A549 (cell line): Measurements from ENCODE around the gene NOSIP.

Experiments used
- BHLHE40 ChIP-seq: IDR thresholded peaks from 2 replicates; pipeline ENCODE4 v1.6.1; 2012; ENCODE audit warnings: low read depth, low read length, inconsistent platforms
- HOXB5 ChIP-seq: fragments of 250-450 bp; sonication (Bioruptor Pico); IDR thresholded peaks from 2 replicates; pipeline ENCODE4 v1.5.0; 2020; ENCODE audit warnings: mild to moderate bottlenecking, moderate library complexity
- MAFK ChIP-seq: fragments of 450-650 bp; IDR thresholded peaks from 2 replicates; pipeline ENCODE4 v1.6.1; 2014; ENCODE audit not compliant: partially characterized antibody
- MAX ChIP-seq: IDR thresholded peaks from 2 replicates; pipeline ENCODE4 v1.6.1; 2012
- POLR2A ChIP-seq: IDR thresholded peaks from 2 replicates; pipeline ENCODE4 v1.6.1; 2012; ENCODE audit warnings: mild to moderate bottlenecking, low read length
- REST ChIP-seq: fragments of 200-600 bp; sonication (generic); IDR thresholded peaks from 2 replicates; pipeline ENCODE4 v1.6.1; 2016; ENCODE audit warnings: antibody characterized with exemption, mild to moderate bottlenecking, moderate library complexity
- RFX5 ChIP-seq: fragments of 450-650 bp; IDR thresholded peaks from 2 replicates; pipeline ENCODE4 v1.7.1; 2014; ENCODE audit warnings: antibody characterized with exemption, mild to moderate bottlenecking, moderate library complexity
- TF ChIP-seq, protein P1 (sequence below): fragments of 150-350 bp; IDR thresholded peaks from 2 replicates; pipeline ENCODE4 v1.6.1; 2014; ENCODE audit warnings: low read depth, mild to moderate bottlenecking, low read length
- TF ChIP-seq, protein P2 (sequence below): fragments of >200 bp; sonication (Bioruptor Twin); formaldehyde crosslinking; IDR thresholded peaks from 3 replicates; pipeline ENCODE4 v1.5.1; 2016

- TF ChIP-seq MAX: no peak
- no peak for TF ChIP-seq POLR2A
- TF ChIP-seq HOXB5: no peak
- TF ChIP-seq, protein P1, sequence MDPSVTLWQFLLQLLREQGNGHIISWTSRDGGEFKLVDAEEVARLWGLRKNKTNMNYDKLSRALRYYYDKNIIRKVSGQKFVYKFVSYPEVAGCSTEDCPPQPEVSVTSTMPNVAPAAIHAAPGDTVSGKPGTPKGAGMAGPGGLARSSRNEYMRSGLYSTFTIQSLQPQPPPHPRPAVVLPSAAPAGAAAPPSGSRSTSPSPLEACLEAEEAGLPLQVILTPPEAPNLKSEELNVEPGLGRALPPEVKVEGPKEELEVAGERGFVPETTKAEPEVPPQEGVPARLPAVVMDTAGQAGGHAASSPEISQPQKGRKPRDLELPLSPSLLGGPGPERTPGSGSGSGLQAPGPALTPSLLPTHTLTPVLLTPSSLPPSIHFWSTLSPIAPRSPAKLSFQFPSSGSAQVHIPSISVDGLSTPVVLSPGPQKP: no peak
- TF ChIP-seq, protein P2, sequence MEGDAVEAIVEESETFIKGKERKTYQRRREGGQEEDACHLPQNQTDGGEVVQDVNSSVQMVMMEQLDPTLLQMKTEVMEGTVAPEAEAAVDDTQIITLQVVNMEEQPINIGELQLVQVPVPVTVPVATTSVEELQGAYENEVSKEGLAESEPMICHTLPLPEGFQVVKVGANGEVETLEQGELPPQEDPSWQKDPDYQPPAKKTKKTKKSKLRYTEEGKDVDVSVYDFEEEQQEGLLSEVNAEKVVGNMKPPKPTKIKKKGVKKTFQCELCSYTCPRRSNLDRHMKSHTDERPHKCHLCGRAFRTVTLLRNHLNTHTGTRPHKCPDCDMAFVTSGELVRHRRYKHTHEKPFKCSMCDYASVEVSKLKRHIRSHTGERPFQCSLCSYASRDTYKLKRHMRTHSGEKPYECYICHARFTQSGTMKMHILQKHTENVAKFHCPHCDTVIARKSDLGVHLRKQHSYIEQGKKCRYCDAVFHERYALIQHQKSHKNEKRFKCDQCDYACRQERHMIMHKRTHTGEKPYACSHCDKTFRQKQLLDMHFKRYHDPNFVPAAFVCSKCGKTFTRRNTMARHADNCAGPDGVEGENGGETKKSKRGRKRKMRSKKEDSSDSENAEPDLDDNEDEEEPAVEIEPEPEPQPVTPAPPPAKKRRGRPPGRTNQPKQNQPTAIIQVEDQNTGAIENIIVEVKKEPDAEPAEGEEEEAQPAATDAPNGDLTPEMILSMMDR: no peak
- no peak for TF ChIP-seq RFX5
- TF ChIP-seq REST: no peak
- TF ChIP-seq BHLHE40: no peak
- no peak for TF ChIP-seq MAFK
Measured at GRCh38 chr19:49538643-49539042, 41.7 kb downstream of the NOSIP start.
